Stomach (tissue), 9 donors: ENCODE results near the gene GABPA. TPM values are rescaled to one million over a fixed set of nuclear protein-coding genes. Genes with fewer than 3 reads are reported as not detected.

Source experiments
- DNase-seq, 2 donors: peaks; one replicate each; pipeline versions ENCODE4 v3.0.0 to v3.0.0-alpha.2; 2013 to 2019
- H3K27ac ChIP-seq, 5 donors: fragments of 200-600 bp in 4 of 5; sonication (generic) in 4 of 5; one replicate each; pipeline ENCODE4 v1.5.1; 2013 to 2019; ENCODE audit warnings: mild to moderate bottlenecking in 1 of 5, moderate library complexity in 1 of 5
- H3K27me3 ChIP-seq, 3 donors: fragments of 200-600 bp; sonication (generic); one replicate each; pipeline ENCODE4 v1.5.1; 2017 to 2019; ENCODE audit warnings: mixed run types in 1 of 3
- H3K36me3 ChIP-seq, 4 donors: fragments of 200-600 bp; sonication (generic); 1 replicate in 3 of 4; 2 replicates in 1 of 4; pipeline ENCODE4 v1.5.1; 2016 to 2019
- H3K4me1 ChIP-seq, 4 donors: fragments of 200-600 bp; sonication (generic); one replicate each; pipeline ENCODE4 v1.5.1; 2016 to 2019
- H3K4me3 ChIP-seq, 4 donors: fragments of 200-600 bp; sonication (generic) in 3 of 4; one replicate each; pipeline ENCODE4 v1.5.1; 2016 to 2019; ENCODE audit warnings: mild to moderate bottlenecking in 1 of 4
- H3K9me3 ChIP-seq, 4 donors: fragments of 200-600 bp; sonication (generic); one replicate each; pipeline ENCODE4 v1.5.1; 2016 to 2019
- CTCF ChIP-seq, 7 experiments: fragments of 450-650 bp in 4 of 7; fragments of 200-600 bp in 3 of 7; sonication (generic) in 3 of 7; IDR thresholded peaks; one replicate each; pipeline ENCODE4 v1.5.1; 2016 to 2019; ENCODE audit warnings: antibody characterized with exemption in 7 of 7, control low read depth in 2 of 7, mild to moderate bottlenecking in 1 of 7
- EP300 ChIP-seq: sonication (generic); formaldehyde crosslinking; IDR thresholded peaks from one replicate; pipeline ENCODE4 v1.6.1; 2017; ENCODE audit warnings: antibody characterized with exemption
- POLR2A ChIP-seq, 4 donors: fragments of 450-650 bp; IDR thresholded peaks; one replicate each; pipeline ENCODE4 v1.6.1; 2016; ENCODE audit warnings: antibody characterized with exemption in 4 of 4, control low read depth in 2 of 4, mild to moderate bottlenecking in 1 of 4, moderate library complexity in 1 of 4
- POLR2AphosphoS5 ChIP-seq, 3 donors: sonication (generic); formaldehyde crosslinking; IDR thresholded peaks; one replicate each; pipeline ENCODE4 v1.6.1; 2016; ENCODE audit warnings: antibody characterized with exemption in 3 of 3
- WGBS, 5 donors: extraction: QIAGEN DNeasy Blood & Tissue Kit in 3 of 5; methylation state at CpG; one replicate each; pipeline versions ENCODE4 v1.1.5 to v1.1.7; 2013 to 2018; 5-methylcytosine and 5-hydroxymethylcytosine counted together
- intact Hi-C: fragments of 100-400 bp; cut with DNase I; formaldehyde crosslinking; loops from one replicate; pipeline ENCODE4 v1.15.1; 2023; ENCODE audit warnings: low total_unique reads
- polyA plus RNA-seq, 3 donors: library from polyadenylated mRNA; stranded (reverse); fragments of 200-250 nt; gene quantifications; one replicate each; pipeline ENCODE4 v1.2.3, GENCODE V29; 2013
- total RNA-seq, 5 donors: library from RNA; depleted of rRNA; stranded (reverse); fragments of >200 nt; gene quantifications; one replicate each; pipeline versions ENCODE4 v1.1.0 to v1.2.3, GENCODE V29; 2014 to 2016
- donor health status: healthy with polysubstance abuse.
- donor health status: Bipolar disorder and iron deficiency.
- donor health status: healthy.

The GABPA gene
- total and polyA plus RNA-seq, 8 donors: 6.4 to 47.0 (median 7.9) TPM

- 57 to 78% (median 67%) methylated on average over 6 of the region's 6 CpGs for WGBS, 5 donors
- H3K9me3 ChIP-seq: no peaks in the 10 kb centered on the region
- no peak overlapping the region for H3K27ac ChIP-seq
- no peaks in the 10 kb centered on the region for H3K36me3 ChIP-seq
- H3K4me1 ChIP-seq: peaks cover 0 to 14% (median 7%) of the 10 kb centered on the region in 4 donors
- DNase-seq: no peak
- intact Hi-C loops: no loop called here
- peaks cover 0 to 16% (median 0%) of the 10 kb centered on the region in 3 donors for H3K27me3 ChIP-seq
- TF ChIP-seq POLR2A (IDR thresholded peaks at IDR 0.05) (no peak), POLR2AphosphoS5 (IDR thresholded peaks at IDR 0.05) (no peak), EP300 (no peak), CTCF (IDR thresholded peaks at IDR 0.05) (no peak)
- no peak overlapping the region for H3K4me3 ChIP-seq
Observed at GRCh38 chr21:25788677-25789076, 53.9 kb downstream of the GABPA start.

GRCh38 chr21:25790122-25790877, 55.5 kb downstream of the GABPA start:
- Histone ChIP-seq H3K27ac (peak overlapping the region in 2 of 5 donors; percentile 20 to 55), H3K27me3 (peaks cover 0 to 9% (median 0%) of the 10 kb centered on the region in 3 donors), H3K9me3 (no peaks in the 10 kb centered on the region), H3K4me3 (peak overlapping the region; percentile 20 to 44 (median 30)), H3K36me3 (no peaks in the 10 kb centered on the region), H3K4me1 (peaks cover 0 to 14% (median 7%) of the 10 kb centered on the region in 4 donors)
- DNase-seq: peak in 1 of 2 donors; percentile 76
- TF ChIP-seq POLR2A (IDR thresholded peaks at IDR 0.05): no peak
- no peak for TF ChIP-seq EP300
- TF ChIP-seq CTCF (IDR thresholded peaks at IDR 0.05): peak in 2 of 7 experiments; percentile 13 to 25
- intact Hi-C loops: no loop called here
- 9 to 23% (median 17%) methylated on average over 7 of the region's 7 CpGs for WGBS, 5 donors

GRCh38 chr21:25790878-25791204, 56.1 kb downstream of the GABPA start:
- no peak for DNase-seq
- H3K4me3 ChIP-seq: peak overlapping the region in 3 of 4 donors; percentile 20 to 44 (median 35)
- H3K9me3 ChIP-seq: no peaks in the 10 kb centered on the region
- H3K27me3 ChIP-seq: peaks cover 0 to 9% (median 0%) of the 10 kb centered on the region in 3 donors
- peak overlapping the region in 2 of 5 donors; percentile 20 to 55 for H3K27ac ChIP-seq
- no peak for TF ChIP-seq POLR2A (IDR thresholded peaks at IDR 0.05)
- no peak for TF ChIP-seq POLR2AphosphoS5 (IDR thresholded peaks at IDR 0.05)
- no peak for TF ChIP-seq CTCF (IDR thresholded peaks at IDR 0.05)
- TF ChIP-seq EP300: no peak
- no peaks in the 10 kb centered on the region for H3K36me3 ChIP-seq
- peaks cover 0 to 14% (median 7%) of the 10 kb centered on the region in 4 donors for H3K4me1 ChIP-seq
- intact Hi-C loops: no loop called here

GRCh38 chr21:25791319-25791718, 56.5 kb downstream of the GABPA start:
- Histone ChIP-seq H3K4me3 (no peak overlapping the region), H3K4me1 (peaks cover 0 to 14% (median 7%) of the 10 kb centered on the region in 4 donors), H3K27ac (no peak overlapping the region), H3K36me3 (no peaks in the 10 kb centered on the region), H3K9me3 (no peaks in the 10 kb centered on the region), H3K27me3 (peaks cover 0 to 9% (median 0%) of the 10 kb centered on the region in 3 donors)
- intact Hi-C loops: no loop called here
- 87 to 96% (median 93%) methylated on average over 1 of the region's 1 CpG for WGBS, 5 donors
- TF ChIP-seq POLR2AphosphoS5 (IDR thresholded peaks at IDR 0.05): no peak
- TF ChIP-seq POLR2A (IDR thresholded peaks at IDR 0.05): no peak
- peak in 1 of 2 donors; percentile 19 for DNase-seq
